Muscle of arm (tissue), 12 donors: ENCODE results near the gene TMCO2. TPM values are rescaled to one million over a fixed set of nuclear protein-coding genes. Genes with fewer than 3 reads are reported as not detected.

Experiments used
- DNase-seq: peaks from one replicate; pipeline ENCODE4 v3.0.0-alpha.2; 2013
- polyA plus RNA-seq, 12 donors: library from polyadenylated mRNA; unstranded; fragments of 120-200 nt; gene quantifications; one replicate each; pipeline ENCODE4 v1.2.1, GENCODE V29; 2013; ENCODE audit not compliant: insufficient read length in 12 of 12

TMCO2 gene
- polyA plus RNA-seq, 12 donors = not detected

DNA sequence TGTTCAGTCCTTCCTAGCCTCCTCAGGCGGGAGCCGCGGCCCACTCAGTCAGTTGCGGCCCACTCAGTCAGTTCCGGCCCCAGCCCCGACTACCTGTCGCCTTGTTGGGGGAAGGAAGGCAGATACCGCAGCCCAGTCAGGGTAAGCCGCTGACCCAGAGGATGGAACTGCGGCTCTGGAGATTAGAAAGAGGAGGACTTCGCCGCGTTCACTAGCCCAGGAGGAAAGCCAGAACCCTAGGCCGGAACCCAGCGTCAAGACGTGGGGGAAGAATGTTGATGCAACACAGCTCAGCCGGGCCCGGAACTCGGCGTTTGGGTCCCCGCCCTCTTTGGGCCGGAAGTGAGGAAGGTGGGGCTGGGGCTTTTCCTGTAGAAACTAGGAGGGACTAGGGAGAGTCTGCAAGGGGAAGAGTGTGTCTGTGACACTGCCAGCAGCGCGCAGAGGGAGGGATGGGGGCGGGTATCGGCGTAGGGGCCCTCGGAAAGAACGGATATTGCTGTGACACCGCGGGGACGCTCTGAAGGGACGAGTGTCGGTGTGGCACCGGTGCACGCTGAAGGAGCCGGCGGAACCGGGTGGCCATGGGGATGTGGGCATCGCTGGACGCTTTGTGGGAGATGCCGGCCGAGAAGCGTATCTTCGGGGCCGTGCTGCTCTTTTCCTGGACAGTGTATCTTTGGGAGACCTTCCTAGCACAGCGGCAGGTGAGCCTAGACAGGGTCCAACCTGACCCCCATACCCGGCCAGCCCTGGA lies 10.1 kb downstream of the TMCO2 start, which contains the start of gene ZMPSTE24:
TSS of gene ZMPSTE24 (plus strand) at position 549 of the 757 bp plus-strand sequence. CDS start at position 585, 36 bp downstream.
- DNase-seq = peak; percentile 98

DNA sequence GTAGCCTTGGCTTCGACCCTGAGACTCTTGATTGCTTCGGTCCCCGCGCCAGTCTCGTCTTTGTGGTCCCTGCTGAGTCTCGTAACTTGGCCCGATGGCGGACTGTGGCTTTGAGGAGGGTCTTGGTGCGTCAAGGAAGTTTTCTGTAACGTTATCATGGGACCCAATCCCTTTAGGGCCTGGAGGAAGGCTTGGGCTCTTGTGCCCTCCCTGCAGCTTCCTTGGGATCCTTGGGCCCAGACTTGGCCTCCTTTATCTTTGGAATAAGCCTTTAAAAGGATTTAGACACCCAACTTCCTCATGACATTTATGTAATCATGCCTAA lies 10.7 kb downstream of the TMCO2 start:
- DNase-seq = no peak

DNA sequence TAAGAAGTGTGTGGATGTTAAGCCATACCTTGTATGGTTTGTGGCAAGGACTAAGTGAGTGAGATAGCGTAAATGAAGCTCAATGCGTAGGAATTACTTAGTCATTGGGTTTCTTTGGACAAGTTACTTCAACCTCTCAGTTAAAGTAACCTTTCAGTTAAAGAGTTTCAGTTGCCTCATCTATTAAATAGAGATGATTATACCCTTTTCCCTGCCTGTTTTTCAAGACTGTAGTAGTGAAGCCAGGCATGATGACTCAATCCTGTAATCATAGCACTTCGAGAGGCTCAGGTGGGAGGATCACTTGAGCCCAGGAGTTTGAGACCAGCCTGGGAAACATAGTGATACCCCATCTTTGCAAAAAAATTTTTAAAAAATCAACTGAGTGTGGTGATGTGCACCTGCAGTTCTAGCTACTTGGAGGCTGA lies 16.6 kb downstream of the TMCO2 start:
- DNase-seq = no peak

DNA sequence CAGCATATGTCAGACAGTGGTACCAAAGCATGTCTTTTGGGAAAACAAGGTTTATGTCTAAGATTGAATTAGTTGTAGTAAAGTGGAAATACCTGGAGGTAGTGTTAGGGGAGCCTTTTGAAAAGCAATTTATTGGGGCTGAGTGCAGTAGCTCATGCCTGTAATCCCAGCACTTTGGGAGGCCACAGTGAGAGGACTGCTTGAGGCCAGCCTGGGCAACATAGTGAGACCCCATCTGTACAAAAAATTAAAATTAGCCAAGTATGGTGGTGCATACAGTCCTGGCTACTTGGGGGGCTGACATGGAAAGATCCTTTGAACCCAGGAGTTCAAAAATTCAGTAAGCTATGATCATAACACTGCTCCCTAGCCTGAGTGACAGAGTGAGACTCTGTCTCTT lies 17.6 kb downstream of the TMCO2 start:
- DNase-seq = no peak

DNA sequence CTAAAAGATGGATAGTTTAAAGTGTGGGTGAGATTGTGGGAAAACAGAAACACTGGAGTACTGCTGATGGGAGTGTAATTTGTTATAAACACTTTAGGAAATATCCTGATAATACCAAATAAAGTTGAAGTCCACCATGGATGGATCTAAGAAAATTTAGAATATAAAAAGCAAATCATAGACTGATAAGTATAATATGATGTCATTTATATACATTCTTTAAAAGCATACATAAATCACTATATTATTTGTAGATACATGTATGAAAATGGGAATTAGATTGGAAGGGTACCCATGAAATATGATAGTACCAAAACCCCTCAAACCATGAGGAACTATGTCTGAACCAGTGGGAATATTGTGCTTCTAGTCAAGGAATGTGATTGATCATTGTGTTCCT lies 18.2 kb downstream of the TMCO2 start:
- DNase-seq = no peak

DNA sequence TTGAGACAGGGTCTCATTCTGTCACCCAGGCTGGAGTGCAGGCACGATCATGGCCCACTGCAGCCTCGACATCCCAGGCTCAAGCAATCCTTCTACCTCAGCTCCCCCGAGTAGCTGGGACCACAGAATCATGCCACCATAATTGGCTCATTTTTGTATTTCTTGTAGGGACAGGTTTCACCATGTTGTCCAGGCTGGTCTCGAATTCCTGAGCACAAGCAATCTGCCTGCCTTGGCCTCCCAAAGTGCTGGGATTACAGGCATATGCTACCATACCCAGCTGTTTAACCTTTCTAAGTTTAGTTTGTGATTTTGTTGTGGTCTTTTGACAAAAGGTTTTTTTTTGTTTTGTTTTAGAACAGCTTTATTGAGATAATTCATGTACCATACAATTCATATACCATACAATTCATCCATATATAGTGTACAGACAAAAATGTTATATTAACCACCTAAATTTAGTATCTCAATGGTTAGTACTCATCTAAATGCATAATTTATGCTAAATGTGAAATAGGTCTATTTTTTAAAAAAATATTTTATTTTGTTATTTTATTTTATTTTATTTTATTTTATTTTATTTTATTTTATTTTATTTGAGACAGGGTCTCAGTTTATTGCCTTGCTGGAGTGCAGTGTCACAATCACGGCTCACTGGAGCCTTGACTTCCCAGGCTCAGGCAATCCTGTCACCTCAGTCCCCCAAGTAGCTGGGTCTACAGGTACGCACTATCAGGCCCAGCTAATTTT lies 19.2 kb downstream of the TMCO2 start:
- DNase-seq = no peak

DNA sequence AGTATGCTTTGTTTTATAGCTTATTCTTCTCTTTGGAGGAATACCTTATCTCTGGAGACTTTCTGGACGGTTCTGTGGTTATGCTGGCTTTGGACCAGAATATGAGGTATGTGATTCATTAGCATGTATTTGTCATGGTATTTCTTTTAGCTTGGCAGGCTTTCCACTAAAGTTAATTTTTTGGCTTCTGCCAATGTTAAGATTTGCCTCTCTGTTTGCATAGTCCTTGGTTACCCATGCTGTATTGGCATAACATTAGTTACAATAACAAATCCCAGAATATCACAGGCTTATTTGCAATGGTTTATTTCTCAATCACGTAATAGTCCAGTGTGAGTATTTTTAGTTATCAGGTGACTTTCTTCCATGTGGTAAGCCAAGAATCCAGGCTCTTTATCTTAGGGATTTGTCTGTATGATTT lies 20.0 kb downstream of the TMCO2 start:
- no peak for DNase-seq

DNA sequence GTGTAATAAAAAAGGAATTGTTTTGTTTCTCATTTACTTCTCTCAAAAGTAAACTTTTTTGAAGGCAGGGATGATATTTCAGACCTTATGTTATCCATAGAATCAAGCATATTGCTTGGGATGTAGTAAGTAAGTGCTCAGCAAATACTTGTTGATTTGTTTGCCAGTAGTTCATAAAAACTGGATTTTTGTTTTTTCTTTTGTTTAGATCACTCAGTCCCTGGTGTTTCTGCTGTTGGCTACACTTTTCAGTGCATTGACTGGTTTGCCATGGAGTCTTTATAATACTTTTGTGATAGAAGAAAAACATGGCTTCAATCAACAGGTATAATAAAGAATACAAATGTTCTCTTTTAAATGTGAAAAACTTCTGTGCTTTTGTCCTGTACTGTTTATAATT lies 20.5 kb downstream of the TMCO2 start:
- no peak for DNase-seq

DNA sequence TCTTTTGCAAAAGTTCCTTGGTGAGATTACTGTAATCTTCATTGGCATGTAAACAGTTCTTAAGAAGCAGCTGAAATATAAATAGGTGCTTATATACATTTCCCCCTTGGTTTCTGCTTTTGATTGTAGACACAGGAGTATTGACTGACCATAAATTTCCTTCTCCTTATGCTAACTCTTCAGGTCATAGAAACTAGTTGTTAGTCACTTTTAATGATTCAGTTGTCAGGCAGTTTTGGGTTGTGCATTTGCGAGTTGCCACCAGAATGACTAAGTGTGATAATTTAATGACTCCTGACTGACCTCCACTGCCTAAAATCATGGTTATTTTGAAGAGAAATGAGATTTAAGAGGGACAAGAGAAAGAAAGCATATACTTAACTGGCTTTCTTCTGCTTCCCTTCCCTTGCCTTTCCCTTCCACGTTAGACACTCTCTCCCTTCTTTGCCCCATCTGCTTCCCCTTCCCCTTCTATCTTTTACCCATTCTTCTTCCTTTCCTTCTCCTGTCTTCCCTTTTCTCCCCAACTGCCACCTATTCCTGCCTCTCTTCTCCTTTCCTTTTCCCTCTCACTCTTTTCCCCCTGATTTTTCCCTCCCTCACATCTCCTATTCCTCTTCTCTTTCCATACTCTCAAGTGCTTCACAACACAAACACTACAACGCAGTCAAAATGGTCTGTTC lies 22.6 kb downstream of the TMCO2 start:
- no peak for DNase-seq

DNA sequence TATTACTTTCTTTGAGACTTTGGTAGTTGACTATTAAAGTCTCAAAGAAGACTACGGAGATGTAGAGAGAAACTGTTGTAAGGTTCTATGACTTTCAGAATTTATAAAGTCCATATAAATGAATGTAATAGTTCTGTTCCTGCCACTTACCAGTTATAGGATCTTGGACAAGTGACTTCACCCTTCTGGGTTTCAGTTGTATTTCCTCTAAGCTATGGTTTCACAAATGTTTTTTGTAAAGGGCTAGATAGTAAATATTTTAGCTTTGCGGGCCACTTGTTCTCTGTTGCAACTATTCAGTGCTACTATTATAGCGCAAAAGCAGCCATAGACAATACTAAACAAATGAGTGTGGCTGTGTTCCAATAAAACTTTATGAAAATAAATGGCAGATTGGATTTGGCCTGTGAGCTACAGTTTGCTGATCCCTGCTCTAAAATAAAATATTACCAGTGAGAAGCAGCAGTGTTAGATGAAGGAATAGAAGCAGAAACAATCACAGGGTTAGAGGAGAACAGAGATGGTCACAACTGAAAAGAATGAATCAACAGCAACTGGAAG lies 25.0 kb downstream of the TMCO2 start:
- no peak for DNase-seq

DNA sequence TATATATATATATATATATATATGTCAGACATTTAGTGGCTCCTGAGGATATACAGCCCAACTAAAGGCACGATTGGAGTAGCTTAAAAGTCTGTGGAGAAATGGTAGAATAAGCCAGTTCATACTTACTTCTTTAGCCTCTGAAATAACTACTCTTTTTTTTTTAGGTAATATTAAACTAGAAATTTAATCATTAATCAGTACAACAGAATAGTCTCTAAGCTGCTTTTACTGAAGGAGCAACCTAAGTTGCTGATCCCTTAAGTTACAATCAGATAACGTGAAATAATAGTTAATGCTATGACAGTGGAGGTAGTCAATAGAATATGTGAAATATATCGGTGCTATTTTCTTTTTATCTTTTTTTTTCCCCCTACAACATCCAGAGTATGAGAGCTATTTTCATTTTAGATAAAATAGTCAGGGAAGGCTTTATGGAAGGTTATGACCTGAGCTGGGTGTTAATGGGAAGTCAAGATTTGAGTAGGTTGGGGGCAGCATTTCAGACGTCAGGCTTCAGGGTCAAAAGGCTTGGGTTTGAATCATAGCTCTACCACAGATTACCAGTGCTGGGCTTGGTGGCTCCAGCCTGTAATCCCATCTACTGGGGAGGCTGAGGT lies 25.9 kb downstream of the TMCO2 start:
- DNase-seq = no peak

DNA sequence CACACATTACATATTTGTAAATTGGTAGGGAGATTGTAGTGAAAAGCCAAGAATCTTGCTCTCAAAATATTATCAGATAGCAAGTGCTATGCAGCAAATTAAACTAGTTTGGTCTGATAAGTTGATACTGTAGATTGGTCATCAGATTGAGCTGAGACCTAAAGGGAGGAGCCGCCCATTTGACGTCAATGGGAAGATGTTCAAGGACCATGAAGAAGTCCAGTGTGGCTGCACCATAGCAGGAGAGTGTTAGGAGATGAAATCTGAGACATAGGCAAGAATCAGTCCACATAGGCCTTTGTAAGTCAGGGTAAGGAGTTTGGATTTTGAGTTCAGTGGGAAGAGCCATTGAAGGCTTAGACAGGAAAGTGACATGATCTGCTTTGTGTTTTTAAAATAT lies 26.6 kb downstream of the TMCO2 start:
- no peak for DNase-seq

DNA sequence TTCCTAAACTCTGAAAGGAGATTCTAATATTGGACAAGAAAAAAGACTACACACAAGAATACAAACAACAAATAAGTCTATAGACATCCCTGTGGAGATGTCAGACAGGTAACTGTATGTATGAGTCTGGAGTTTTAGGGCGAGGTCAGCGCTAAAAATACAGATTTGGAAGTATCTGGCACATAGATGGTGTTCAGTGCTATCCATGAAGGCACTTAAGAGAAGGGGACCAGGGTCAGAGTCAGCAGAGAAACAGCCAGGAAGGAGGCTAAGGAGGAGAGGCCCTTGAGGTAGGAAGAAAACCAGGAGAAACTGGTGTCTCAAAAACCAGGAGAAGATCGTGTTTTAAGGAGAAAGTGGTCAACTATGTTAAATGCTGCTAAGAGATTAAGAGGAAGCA lies 28.4 kb downstream of the TMCO2 start:
- DNase-seq = no peak

DNA sequence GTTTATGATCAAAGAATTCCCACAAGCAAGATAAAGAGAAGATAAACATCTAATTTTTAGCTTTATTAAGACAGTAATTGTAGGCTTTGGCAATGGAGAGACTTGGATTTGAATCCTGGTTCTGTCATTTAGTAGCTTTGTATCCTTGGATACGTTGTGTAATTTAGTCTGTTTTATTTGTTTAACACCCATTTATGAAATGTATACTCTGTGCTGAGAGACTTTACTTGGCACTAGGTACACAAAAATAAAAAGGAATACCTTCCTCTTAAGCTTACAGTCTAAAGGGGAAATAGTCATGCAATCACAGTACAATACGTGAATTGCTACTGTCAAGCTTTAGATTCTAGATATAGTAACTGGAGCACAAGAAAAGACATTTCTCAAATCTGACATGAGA lies 34.1 kb downstream of the TMCO2 start:
- no peak for DNase-seq

DNA sequence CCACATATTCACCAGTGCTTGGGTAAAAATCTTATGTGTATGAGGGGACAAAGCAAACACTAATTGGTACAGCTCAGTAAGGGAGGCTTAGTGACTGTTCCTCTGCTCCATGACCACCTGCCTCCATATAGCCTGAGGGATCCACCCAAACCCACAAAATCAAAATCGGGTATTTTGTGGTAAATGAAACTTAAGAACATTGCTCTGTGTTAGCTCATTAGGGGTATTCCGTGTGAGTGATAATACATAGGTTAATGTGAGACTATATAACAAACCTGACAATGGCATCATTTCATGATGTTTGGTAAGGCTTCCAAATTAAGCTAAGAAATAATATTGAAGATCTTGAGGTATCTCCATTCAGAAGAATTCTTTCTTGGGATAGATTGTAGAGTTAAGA lies 43.6 kb downstream of the TMCO2 start:
- DNase-seq = no peak

DNA sequence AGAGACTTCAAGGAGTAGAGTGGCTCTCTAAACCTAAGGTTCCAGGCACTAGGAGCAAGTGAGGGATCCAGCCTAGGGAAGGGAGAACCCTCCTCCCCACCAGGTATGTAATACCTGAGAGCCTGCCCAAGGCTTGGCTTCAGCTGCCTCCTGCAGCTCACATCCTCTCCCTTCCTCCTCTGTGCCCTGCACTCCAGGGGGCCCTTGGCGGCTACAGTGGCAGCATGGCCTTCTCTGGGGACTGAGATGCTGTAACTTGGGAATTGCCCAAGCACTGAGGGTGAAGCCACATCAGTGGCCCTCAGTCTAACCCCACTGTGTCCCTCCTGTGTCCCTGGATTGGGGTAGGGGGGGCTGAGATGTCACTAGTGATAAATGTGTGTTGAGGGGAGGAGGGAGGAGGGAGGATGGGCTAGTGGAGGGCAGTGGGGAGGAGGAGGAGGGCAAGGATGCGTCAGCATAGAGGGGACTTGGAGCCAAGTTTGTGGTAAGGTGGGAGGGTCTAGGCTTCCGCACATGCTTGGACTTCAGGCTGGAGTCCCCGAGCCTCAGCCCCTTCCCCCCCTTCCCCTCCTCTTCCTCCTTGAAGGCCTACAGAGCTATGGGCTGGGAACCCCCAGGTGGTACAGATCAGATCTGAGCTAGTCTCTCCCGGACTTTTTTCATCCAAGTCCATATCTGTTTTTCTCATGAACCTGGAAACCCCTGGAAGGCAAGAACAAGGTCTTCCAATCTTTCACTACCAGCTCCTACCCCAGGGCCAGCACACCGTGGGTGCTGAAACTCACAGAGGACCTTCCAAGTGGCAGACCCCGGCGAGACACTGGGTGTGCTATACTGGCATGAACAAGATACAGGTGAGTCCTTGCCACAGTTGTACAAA lies 51.9 kb downstream of the TMCO2 start:
- DNase-seq = no peak

DNA sequence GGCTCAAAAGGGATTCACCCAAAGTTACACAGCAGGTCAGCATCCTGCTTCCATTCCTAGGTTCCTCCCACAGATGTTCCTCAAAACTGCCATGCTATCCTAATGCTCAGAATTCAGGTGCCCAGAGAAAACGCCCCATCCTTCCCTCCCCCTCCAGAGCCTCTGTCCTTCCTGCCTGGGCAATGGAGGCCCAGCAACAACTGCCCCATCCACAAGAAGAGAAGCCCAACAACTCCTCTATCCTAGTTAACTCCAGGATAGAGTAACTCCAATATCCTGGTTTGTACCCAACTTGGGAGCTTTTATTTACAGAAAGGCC lies 52.5 kb downstream of the TMCO2 start:
- no peak for DNase-seq

DNA sequence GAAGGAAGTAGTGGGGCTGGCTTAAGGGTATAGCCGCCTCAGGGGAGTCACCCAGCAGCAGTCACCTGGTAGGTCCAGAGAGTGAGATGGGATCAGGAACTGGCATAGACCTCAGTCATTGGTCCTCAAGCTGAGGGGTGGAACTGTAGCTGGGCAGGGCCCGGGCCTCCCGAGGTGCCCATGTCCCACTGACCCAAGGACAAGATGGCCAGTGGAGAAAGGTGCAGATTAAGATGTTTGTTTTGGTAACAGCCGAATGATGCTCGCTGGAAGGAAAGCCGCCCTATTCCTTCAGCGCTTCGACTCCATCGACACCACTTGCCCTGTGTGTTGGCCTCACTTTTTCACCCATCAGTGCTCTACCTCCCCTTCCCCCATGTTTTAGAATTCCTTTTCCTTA lies 52.9 kb downstream of the TMCO2 start:
- no peak for DNase-seq

DNA sequence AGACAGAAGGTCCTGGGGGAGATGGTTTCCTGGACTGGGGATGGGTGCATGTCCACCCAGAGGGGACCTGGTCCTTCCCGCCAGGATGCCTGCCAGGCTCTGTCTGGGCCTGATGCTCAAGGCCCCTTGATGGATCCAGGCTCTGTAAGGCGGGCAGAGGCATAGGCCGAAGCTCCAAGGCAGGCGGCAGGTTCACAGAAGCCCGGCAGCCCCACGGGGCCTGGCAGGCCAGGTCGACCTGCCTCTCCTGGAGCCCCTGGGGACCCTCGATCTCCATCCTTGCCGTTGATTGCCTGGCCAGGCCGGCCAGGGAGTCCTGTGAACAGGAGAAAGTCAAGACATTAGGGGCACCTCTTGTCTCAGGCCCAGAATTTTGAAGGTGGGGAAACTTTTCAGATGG lies 53.3 kb downstream of the TMCO2 start:
- DNase-seq = no peak
